ENCODE results near the gene RPS21. TPM values are rescaled to one million over a fixed set of nuclear protein-coding genes. Genes with fewer than 3 reads are reported as not detected.

RPS21 gene
- total and polyA plus RNA-seq, 2 of the 4 experiments (the other 2 are of a cell fraction) = 2,710 to 4,298 TPM

- no peak for TF ChIP-seq MXI1 (IDR thresholded peaks at IDR 0.05; ENCODE audit: borderline replicate concordance, low read depth, low read length)
- no peak for TF ChIP-seq USF2 (IDR thresholded peaks at IDR 0.05; ENCODE audit: low read depth, low read length)
These were observed 22.4 kb downstream of the RPS21 start (continued) for GRCh38 chr20:62409086-62409853.

Measured in IMR-90 (cell line).